DMS53 treated with DMSO at 0.1 percent for 48 hours (cell line): ENCODE results near the gene SEC22A.
"Not testable (repeated sequence)": the region's sequence is repeated elsewhere in the genome, so short reads cannot be mapped to it uniquely, and the experiment has no call there.

ENCODE experiments used
- DNase-seq: peaks from one replicate; lab custom pipeline; 2025; ENCODE audit not compliant: unreplicated experiment; lab: John Stamatoyannopoulos, UW

SEC22A gene

DNA sequence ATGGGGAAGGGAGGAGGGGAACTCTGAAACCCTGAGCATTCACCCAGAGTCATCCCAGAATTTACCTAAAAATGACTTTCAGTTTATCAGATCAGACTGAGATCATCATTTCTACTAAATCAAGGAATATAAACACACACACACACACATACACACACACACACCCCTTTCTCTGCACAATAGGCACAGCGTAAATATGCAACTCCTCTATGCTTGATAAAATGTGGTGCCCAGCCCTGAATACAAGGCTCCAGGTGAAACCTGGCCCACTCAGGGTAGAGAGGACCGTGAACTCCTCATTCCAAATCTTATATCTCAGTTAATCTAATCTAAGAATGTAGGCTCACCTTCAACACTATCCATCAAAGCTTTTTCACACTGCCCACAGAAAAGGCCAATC, 31.8 kb upstream of the SEC22A start:
- no peak for DNase-seq

GRCh38 chr3:123180791-123181190, 21.0 kb upstream of the SEC22A start:
- DNase-seq, result no peak

- no peak for DNase-seq
Observed at GRCh38 chr3:123186695-123187094, 15.0 kb upstream of the SEC22A start.

DNA sequence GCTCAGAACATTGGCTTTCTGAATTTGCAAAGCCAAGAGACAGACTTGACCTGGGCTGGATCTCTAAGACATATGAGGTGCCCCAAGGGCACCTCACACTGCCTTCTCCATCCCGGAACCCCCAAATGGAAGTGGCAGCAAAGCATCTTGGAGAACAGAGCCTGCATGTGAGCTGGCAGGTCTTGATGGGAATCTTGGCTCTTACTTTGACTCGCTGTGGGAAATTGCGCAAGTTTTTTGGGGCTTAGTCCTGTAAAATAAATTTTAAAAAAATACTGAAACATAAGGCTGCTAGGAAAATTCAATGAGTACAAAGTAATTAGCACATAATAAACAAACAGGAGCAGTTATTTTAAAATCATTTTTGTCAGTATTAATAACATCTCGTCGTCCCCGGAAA, 13.7 kb upstream of the SEC22A start:
- DNase-seq, result no peak

- no peak for DNase-seq
Observed at GRCh38 chr3:123193448-123194101, 8.2 kb upstream of the SEC22A start.

- DNase-seq, result no peak
Observed at GRCh38 chr3:123194552-123194951, 7.2 kb upstream of the SEC22A start.

DNA sequence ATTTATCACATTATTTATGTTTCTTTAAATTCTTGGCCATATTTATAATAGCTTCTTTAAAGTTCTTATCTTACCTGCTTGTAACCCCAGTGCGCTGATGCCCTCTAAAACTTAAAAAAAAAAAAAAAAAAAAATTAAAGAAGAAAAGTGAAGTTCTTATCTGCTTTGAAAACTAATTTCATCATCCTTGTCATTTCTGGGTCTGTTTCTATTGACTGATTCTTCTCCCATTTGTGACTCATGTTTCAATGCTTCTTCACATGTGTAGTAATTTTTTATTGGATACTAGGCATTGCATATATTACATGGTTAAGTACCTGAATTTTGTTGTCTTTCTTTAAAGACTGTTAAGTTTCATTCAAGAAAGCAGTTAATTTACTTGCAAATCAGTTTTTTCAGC, 3.4 kb upstream of the SEC22A start:
- no peak for DNase-seq

DNA sequence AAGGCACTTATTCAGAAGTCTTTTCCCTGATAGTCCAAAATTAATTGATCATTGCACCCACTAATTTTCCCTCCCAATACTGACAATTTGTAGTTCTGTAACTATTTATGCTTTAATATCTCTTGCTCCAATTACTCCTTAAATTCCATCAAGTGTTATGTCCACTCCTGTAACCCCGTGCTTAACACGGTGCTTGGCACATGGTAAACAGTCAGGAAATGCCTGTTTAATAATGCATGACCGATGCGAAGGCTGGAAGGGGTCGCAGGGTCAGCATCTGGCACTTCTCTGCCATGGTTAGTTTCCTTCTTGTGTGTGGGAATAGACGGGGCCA, 553 bp upstream of the SEC22A start:
- DNase-seq, result no peak

DNA sequence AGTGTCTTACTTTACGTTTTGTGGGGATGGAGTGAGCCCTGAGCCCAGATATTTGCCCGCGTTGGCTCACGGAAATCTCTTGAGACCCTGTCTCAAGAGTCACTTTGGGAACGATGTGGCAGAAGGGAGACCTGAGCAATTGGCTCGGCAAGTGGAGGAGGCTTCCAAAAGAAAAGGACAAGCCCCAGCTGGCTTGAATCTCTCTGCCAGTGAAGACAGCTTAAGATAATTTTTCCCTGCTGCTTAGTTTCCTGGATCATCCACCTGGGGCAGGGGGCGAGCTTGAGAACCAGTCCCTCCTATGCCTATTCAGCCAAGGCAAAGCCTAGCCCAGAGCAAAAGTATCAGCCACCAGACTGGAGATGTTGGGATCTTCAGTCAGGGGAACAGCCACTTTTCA, 708 bp downstream of the SEC22A start:
- no peak for DNase-seq

DNA sequence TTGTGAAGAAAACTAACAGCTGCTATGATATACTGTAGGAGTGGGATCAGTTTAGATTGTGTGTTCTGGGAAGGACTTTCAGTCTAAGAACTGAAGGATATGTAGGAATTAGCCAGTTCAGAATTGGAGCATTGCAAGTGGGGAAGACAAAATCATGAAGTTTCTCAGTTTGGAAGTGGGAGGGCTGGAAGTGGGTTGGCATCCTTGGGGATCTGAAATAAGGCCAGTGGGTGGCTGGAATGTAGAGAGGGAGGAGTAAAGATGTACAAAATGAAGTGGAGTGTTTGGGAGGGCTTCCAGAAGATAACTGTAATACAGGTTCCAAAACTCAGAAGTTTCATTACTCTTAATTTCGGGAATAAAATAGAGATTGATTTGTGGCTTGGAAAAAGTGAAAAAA, 17.2 kb downstream of the SEC22A start:
- DNase-seq, result no peak

- not testable (repeated sequence) for DNase-seq
Observed at GRCh38 chr3:123221369-123221768, 19.6 kb downstream of the SEC22A start.

DNA sequence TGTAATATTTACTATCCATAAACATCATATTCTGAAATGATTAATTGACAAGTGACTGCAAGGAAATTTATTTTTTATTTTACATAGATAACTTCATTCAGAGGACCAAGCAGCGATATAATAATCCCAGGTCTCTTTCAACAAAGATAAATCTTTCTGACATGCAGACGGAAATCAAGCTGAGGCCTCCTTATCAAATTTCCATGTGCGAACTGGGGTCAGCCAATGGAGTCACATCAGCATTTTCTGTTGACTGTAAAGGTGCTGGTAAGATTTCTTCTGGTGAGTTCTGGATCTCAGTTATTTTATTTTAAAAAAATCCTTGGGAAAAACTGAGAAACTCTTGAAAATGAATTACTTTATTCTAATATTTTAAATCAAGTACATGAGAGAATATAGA, 23.3 kb downstream of the SEC22A start:
- no peak for DNase-seq

- DNase-seq, result no peak
Observed at GRCh38 chr3:123226549-123226948, 24.8 kb downstream of the SEC22A start.

- no peak for DNase-seq
Observed at GRCh38 chr3:123229145-123229544, 27.4 kb downstream of the SEC22A start.

DNA sequence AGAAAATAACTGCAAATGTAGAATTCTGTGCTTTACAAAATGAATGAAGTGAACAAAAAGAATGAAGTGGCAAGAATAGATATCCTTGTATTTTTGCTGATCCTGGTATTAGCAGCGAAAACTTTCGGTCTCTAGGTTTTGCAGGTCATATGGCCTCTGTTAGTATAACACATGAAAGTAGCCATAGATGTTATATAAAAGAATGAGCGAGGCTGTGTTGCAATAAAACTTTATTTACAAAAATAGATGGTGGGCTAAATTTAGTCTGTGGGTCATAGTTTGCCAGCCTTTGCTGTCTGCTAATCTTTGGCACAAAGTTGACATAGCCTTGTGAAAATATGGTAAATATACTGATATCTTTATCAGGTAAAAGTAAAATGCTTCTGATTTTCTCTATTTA, 35.2 kb downstream of the SEC22A start:
- DNase-seq, result no peak

GRCh38 chr3:123239186-123239585, 37.4 kb downstream of the SEC22A start:
- DNase-seq, result not testable (repeated sequence)

DNA sequence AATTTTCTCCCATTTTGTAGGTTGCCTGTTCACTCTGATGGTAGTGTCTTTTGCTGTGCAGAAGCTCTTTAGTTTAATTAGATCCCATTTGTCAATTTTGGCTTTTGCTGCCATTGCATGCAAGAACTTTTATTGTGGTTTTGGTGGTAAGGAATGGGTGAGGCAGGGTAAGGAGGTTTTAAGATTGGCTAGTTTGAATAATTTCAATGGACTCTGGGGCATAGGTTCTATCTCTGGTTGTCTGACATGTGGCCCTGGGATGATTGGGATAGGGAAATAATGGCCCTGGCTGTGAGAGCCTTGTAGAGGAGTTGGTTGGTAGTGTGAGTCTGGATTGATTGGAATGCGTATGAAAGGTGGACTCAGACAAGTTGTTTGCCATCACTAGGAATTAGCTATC, 38.0 kb downstream of the SEC22A start:
- no peak for DNase-seq

DNA sequence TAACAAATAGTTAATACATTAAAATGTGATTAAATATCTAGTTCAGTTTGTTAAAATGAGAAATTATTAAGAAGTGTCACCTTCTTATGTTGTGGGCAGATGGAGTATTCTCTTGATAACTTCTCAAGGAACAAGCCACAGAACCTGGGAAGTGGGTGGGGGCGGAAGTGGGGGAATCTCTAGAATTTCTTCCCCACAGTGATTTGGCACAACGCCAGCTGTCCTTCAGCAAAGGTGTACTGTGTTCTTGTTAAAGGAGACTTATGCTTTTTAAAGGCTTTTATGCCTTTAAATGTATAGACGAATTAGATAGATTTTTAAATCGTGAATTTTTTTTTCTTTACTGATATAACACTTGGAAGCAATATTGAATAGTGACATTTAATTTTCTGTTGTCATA, 42.4 kb downstream of the SEC22A start:
- DNase-seq, result no peak

- no peak for DNase-seq
Observed at GRCh38 chr3:123246866-123247265, 45.1 kb downstream of the SEC22A start.

DNA sequence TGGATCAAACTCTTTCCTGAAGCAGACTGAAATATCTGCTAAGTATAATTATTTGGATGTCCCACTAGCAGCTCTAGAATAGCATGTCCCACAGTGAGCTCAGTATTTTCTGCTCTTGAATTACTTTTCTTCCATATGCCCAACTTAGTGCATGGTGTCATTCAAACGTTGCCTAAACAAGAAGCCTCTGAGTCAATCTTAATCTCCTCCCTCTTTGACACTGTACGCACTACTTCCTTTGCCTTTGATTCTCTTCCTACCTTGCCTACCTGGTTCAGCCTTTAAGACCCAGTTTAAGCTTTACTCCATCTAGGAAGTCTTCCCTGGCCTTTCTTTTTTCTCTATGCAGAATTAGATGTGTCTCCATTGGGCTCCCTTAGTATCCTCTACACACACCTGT, 54.5 kb downstream of the SEC22A start:
- peak; percentile 4 for DNase-seq

DNA sequence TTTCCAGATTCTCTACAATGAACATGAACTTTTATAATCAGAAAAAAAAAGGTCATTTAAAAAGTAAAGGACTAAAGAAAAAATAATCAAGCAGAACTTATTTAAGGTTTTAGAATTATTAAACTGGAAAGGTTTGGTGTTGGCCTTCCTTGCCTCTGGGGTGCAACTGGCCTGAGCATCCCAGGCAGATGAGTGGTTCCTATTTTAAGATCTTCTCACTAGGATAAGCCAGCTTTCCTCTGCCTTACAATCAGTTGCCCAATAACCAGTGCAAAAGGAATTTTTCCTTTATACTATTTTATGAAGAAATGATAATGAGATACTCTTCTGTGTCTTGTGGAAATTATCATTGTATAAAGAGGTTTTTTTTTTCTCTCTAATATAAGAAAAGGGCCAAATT, 56.6 kb downstream of the SEC22A start:
- DNase-seq, result no peak

DNA sequence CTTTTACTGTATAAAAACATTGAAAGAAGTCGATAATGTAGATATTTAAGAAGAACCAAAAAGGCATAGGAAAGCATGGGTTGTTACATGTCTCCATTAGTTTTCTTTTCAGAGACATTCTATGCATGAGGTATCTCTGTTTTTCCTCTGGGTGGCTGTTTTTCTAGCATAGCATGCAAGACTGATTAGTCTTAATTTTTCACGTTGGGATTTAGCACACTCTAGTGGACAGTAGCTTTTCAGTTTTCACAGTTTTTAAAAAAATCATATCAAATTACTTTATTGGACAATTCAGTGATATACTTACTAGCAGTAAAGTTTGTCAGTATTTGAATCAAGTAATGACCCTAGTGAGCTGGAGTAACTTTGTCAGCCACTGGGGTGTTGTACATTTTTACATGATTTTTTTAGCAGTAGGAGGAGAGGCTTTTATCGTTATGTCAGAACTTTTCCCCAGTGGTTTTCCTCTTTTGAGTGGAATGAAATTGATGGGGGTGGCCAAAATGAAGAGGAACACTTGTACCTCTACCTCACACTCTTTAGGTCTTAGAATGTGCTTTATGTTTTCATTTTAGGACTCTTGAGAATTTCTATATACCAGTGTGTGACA, 57.2 kb downstream of the SEC22A start:
- DNase-seq, result peak; percentile 4

- no peak for DNase-seq
Observed at GRCh38 chr3:123261666-123262065, 59.9 kb downstream of the SEC22A start.
